Spleen (tissue), 11 donors: ENCODE data around the gene GLA. TPM values are rescaled to one million over a fixed set of nuclear protein-coding genes. Genes with fewer than 3 reads are reported as not detected.

Source experiments
- DNase-seq: peaks from one replicate; pipeline ENCODE4 v3.0.0-alpha.2; 2020
- H3K27ac ChIP-seq, 8 donors: fragments of 200-600 bp; sonication (generic) in 7 of 8; 1 replicate in 4 of 8; 2 replicates in 4 of 8; pipeline versions ENCODE4 v1.5.0 to v1.8.0; 2016 to 2021; ENCODE audit warnings: inconsistent platforms in 4 of 8, mild to moderate bottlenecking in 4 of 8, moderate library complexity in 1 of 8
- H3K27me3 ChIP-seq, 7 donors: fragments of 200-600 bp; sonication (generic) in 6 of 7; replicated peaks in 1 of 7; 1 replicate in 4 of 7; 2 replicates in 3 of 7; pipeline versions ENCODE4 v1.5.0 to v1.8.0; 2016 to 2021; ENCODE audit warnings: inconsistent platforms in 3 of 7, mild to moderate bottlenecking in 1 of 7
- H3K36me3 ChIP-seq, 6 donors: fragments of 200-600 bp; sonication (generic) in 5 of 6; 1 replicate in 4 of 6; 2 replicates in 2 of 6; pipeline versions ENCODE4 v1.5.0 to v1.8.0; 2016 to 2021; ENCODE audit warnings: inconsistent platforms in 2 of 6
- H3K4me1 ChIP-seq, 6 donors: fragments of 200-600 bp; sonication (generic) in 5 of 6; 1 replicate in 3 of 6; 2 replicates in 3 of 6; pipeline versions ENCODE4 v1.5.0 to v1.8.0; 2016 to 2021; ENCODE audit warnings: inconsistent platforms in 3 of 6
- H3K4me3 ChIP-seq, 8 donors: fragments of 200-600 bp; sonication (generic) in 7 of 8; 1 replicate in 4 of 8; 2 replicates in 4 of 8; pipeline versions ENCODE4 v1.5.0 to v1.8.0; 2016 to 2021; ENCODE audit warnings: inconsistent platforms in 4 of 8, mild to moderate bottlenecking in 4 of 8, moderate library complexity in 2 of 8
- H3K9me3 ChIP-seq, 8 donors: fragments of 200-600 bp; sonication (generic) in 7 of 8; 1 replicate in 4 of 8; 2 replicates in 4 of 8; pipeline versions ENCODE4 v1.5.0 to v1.8.0; 2016 to 2021; ENCODE audit warnings: inconsistent platforms in 4 of 8
- POLR2A ChIP-seq, 3 donors: fragments of 450-650 bp; IDR thresholded peaks; one replicate each; pipeline ENCODE4 v1.5.1; 2017; ENCODE audit warnings: antibody characterized with exemption in 3 of 3, mild to moderate bottlenecking in 1 of 3
- POLR2AphosphoS5 ChIP-seq, 3 donors: sonication (generic); formaldehyde crosslinking; IDR thresholded peaks; one replicate each; pipeline ENCODE4 v1.5.1; 2017; ENCODE audit warnings: antibody characterized with exemption in 3 of 3
- WGBS, 5 donors: extraction: QIAGEN DNeasy Blood & Tissue Kit in 3 of 5; methylation state at CpG; one replicate each; pipeline versions ENCODE4 v1.1.5 to v1.1.7; 2013 to 2018; 5-methylcytosine and 5-hydroxymethylcytosine counted together
- intact Hi-C: fragments of 100-400 bp; cut with DNase I; formaldehyde crosslinking; loops from one replicate; pipeline ENCODE4 v1.15.0; 2023; ENCODE audit warnings: low total_unique reads
- polyA plus RNA-seq, 3 donors: library from polyadenylated mRNA; stranded (reverse); fragments of 200-250 nt; gene quantifications; one replicate each; pipeline ENCODE4 v1.2.1, GENCODE V29; 2013
- total RNA-seq, 7 donors: library from RNA; depleted of rRNA in 3 of 7; stranded (reverse); fragments of >200 nt in 3 of 7; fragmentation: NEBNext Ultra II Directional in 4 of 7; extraction: Animal tissue kit (Norgen Biotek cat#: 25700) in 4 of 7; gene quantifications; one replicate each; pipeline versions ENCODE4 v1.1.0 to v1.2.1, GENCODE V29; 2016 to 2021
- TF ChIP-seq, protein P1 (sequence below), 11 experiments: fragments of 200-600 bp in 7 of 11; fragments of 450-650 bp in 4 of 11; sonication (generic) in 4 of 11; IDR thresholded peaks in 8 of 11; conservative IDR thresholded peaks in 3 of 11; 1 replicate in 7 of 11; 2 replicates in 4 of 11; pipeline versions ENCODE4 v1.4.0 to v1.8.0; 2016 to 2021; ENCODE audit warnings: antibody characterized with exemption in 11 of 11, inconsistent platforms in 4 of 11, mild to moderate bottlenecking in 1 of 11
- donor health status: healthy with polysubstance abuse.
- donor health status: DM: no; HTN: no; CAD: no; lungs with moderate emphysema.
- donor health status: DM: no; HTN: no; CAD: no.
- donor health status: Bipolar disorder and iron deficiency.
- donor health status: healthy.
- donor health status: DM: no; HTN: no; CAD: no.
- donor health status: DM: yes; HTN: yes; CAD: no.

Gene GLA
- total and polyA plus RNA-seq, 10 donors, result 22.9 to 38.5 (median 31.2) TPM

DNA sequence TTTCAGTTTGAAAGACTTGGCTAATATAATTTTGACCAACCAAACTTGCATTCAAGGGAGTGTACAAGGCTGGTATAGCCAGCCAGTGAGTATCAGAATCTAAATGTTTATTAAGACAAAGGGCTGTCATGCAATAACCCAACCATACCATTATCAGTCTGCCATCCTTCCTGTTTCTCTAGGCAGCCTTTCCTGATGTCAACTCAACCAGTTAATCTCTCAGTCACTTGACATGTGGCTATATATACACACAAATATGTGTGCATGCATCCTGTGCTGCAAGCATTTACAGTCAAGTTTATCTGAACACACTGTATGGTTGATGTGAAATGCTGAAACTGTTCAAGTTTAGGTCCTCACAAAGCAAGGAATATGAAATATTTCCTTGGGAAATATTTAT, 38.9 kb downstream of the GLA start:
- peak in 1 of 3 donors; percentile 13 for TF ChIP-seq POLR2AphosphoS5 (IDR thresholded peaks at IDR 0.05)
- TF ChIP-seq POLR2A (IDR thresholded peaks at IDR 0.05), result no peak
- TF ChIP-seq, protein P1, sequence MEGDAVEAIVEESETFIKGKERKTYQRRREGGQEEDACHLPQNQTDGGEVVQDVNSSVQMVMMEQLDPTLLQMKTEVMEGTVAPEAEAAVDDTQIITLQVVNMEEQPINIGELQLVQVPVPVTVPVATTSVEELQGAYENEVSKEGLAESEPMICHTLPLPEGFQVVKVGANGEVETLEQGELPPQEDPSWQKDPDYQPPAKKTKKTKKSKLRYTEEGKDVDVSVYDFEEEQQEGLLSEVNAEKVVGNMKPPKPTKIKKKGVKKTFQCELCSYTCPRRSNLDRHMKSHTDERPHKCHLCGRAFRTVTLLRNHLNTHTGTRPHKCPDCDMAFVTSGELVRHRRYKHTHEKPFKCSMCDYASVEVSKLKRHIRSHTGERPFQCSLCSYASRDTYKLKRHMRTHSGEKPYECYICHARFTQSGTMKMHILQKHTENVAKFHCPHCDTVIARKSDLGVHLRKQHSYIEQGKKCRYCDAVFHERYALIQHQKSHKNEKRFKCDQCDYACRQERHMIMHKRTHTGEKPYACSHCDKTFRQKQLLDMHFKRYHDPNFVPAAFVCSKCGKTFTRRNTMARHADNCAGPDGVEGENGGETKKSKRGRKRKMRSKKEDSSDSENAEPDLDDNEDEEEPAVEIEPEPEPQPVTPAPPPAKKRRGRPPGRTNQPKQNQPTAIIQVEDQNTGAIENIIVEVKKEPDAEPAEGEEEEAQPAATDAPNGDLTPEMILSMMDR (IDR thresholded peaks at IDR 0.05 in 8 of 11, conservative IDR thresholded peaks at IDR 0.05 in 3 of 11), result no peak
- H3K9me3 ChIP-seq, result no peaks in the 10 kb centered on the region
- peaks cover 0 to 68% (median 0%) of the 10 kb centered on the region in 6 donors for H3K36me3 ChIP-seq
- H3K4me3 ChIP-seq, result no peak overlapping the region
- peaks cover 0 to 27% (median 0%) of the 10 kb centered on the region in 6 donors for H3K4me1 ChIP-seq
- intact Hi-C loops, result no loop called here
- peaks cover 0 to 6% (median 0%) of the 10 kb centered on the region in 7 donors for H3K27me3 ChIP-seq
- peak overlapping the region in 4 of 8 donors; percentile 20 to 37 (median 30) for H3K27ac ChIP-seq
- DNase-seq, result no peak

DNA sequence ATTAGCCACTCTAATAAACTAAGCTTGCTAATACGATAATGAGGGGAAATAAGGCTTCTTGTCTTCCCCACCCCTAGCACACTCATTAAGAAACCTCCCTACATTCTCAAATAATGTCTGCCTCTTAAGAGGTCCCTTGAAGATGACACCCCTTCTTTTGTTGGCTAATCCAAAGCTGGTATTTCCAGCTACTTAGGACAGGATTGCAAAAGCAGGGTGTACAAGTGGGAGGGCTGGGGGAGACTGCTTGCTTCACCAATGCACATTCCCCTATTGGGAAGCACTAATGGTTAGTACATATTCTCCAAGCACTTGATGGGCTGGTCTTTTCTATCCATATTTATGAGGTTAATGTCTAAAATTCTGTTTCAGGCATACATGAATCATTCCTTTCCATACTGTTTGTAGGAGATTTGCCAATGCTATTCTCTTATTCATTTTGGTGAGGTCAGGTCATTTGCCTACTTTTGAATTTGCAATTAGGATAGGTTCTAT, 42.4 kb downstream of the GLA start:
- intact Hi-C loops, result no loop called here
- Histone ChIP-seq H3K27ac (no peak overlapping the region), H3K4me3 (no peak overlapping the region), H3K27me3 (peaks cover 0 to 6% (median 0%) of the 10 kb centered on the region in 7 donors), H3K36me3 (peaks cover 0 to 79% (median 0%) of the 10 kb centered on the region in 6 donors), H3K4me1 (peaks cover 0 to 14% (median 0%) of the 10 kb centered on the region in 6 donors), H3K9me3 (no peaks in the 10 kb centered on the region)
- TF ChIP-seq POLR2AphosphoS5 (IDR thresholded peaks at IDR 0.05), result no peak
- TF ChIP-seq, protein P1 (IDR thresholded peaks at IDR 0.05 in 8 of 11, conservative IDR thresholded peaks at IDR 0.05 in 3 of 11), result no peak
- no peak for TF ChIP-seq POLR2A (IDR thresholded peaks at IDR 0.05)
- DNase-seq, result no peak
- WGBS, 5 donors, result 85 to 100% (median 90%) methylated on average over 1 of the region's 1 CpG

DNA sequence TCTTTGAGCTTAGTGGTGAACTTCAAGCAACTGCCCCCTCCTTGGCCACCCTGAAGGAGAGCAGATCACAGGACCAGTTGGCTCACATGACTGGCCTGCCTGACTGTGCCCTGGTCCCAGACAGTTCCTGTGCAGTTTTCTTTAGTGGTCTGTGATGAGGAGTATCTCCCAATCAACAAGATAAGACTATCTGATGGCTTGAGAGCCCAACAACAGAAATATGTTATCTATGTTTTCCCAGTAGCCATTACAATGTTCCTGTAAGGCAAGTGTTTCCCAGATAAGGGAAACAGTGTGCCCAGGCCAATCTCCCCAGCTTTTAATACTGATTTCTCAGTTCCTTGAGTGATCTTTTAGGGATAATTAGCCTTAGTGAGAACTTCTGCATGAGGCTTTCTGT, 45.0 kb downstream of the GLA start:
- intact Hi-C loops, result no loop called here
- H3K27me3 ChIP-seq, result no peaks in the 10 kb centered on the region
- H3K4me1 ChIP-seq, result peaks cover 0 to 4% (median 0%) of the 10 kb centered on the region in 6 donors
- no peak for TF ChIP-seq POLR2AphosphoS5 (IDR thresholded peaks at IDR 0.05)
- TF ChIP-seq, protein P1 (IDR thresholded peaks at IDR 0.05 in 8 of 11, conservative IDR thresholded peaks at IDR 0.05 in 3 of 11), result no peak
- no peak for TF ChIP-seq POLR2A (IDR thresholded peaks at IDR 0.05)
- H3K27ac ChIP-seq, result no peak overlapping the region
- peaks cover 0 to 83% (median 0%) of the 10 kb centered on the region in 6 donors for H3K36me3 ChIP-seq
- no peaks in the 10 kb centered on the region for H3K9me3 ChIP-seq
- no peak overlapping the region for H3K4me3 ChIP-seq
- DNase-seq, result no peak

DNA sequence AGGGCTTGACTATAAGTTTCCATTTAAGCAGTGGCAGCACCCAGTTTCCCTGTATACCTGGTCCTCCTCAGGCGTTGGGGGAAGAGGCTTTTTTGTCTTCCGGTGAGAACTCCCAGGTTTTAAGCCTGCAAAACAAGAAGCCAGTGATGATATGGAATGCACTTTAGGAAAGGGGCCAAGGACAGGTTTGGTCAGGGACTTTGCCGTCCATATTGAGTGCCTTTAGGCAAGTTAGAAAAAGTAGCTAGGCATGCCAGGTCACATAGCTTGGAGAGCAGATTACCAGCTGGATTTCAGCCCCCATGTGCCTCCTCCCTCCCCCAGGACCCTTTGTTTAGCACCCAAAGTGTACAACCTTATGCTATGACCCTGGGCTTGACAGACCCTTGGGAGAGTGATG, 45.6 kb downstream of the GLA start:
- Histone ChIP-seq H3K9me3 (no peaks in the 10 kb centered on the region), H3K4me1 (peaks cover 0 to 4% (median 0%) of the 10 kb centered on the region in 6 donors), H3K36me3 (peaks cover 0 to 83% (median 0%) of the 10 kb centered on the region in 6 donors), H3K27ac (no peak overlapping the region), H3K27me3 (no peaks in the 10 kb centered on the region), H3K4me3 (no peak overlapping the region)
- 72 to 98% (median 81%) methylated on average over 3 of the region's 3 CpGs; no CpG with 5 or more reads in 1 of the 5 donors for WGBS, 5 donors
- intact Hi-C loops, result no loop called here
- TF ChIP-seq, protein P1 (IDR thresholded peaks at IDR 0.05 in 8 of 11, conservative IDR thresholded peaks at IDR 0.05 in 3 of 11), result no peak
- TF ChIP-seq POLR2A (IDR thresholded peaks at IDR 0.05) (no peak), POLR2AphosphoS5 (IDR thresholded peaks at IDR 0.05) (no peak)
- no peak for DNase-seq
